22Rv1 (cell line): ENCODE data around the gene GABBR2.

Experiments
- CTCF ChIP-seq: fragments of 450-650 bp; IDR thresholded peaks from 2 replicates; pipeline ENCODE4 v1.5.1; 2017; ENCODE audit warnings: mild to moderate bottlenecking
- ZFX ChIP-seq: fragments of 450-650 bp; IDR thresholded peaks from 2 replicates; pipeline ENCODE4 v1.6.1; 2017; ENCODE audit warnings: antibody characterized with exemption, borderline replicate concordance

GRCh38 chr9:98396236-98396635, 312.5 kb downstream of the GABBR2 start:
- TF ChIP-seq CTCF (no peak), ZFX (no peak)
